ENCODE data around the gene RBM42.
"Not testable (repeated sequence)": the region's sequence is repeated elsewhere in the genome, so short reads cannot be mapped to it uniquely, and the experiment has no call there.

Gene RBM42

GRCh38 chr19:35587321-35587720 lies 41.5 kb upstream of the RBM42 start:
- TF ChIP-seq CTCF (IDR thresholded peaks at IDR 0.05; ENCODE audit: low read depth, low read length, poor library complexity, severe bottlenecking) (no peak), EZH2phosphoT487 (IDR thresholded peaks at IDR 0.05; ENCODE audit: borderline replicate concordance, low read length) (no peak)
- H4K20me1 ChIP-seq (ENCODE audit: control insufficient read depth, insufficient read depth, low read depth, low read length), result no peaks in the 10 kb centered on the region
- H3F3A ChIP-seq (ENCODE audit: control insufficient read depth, insufficient read depth), result no peaks in the 10 kb centered on the region
- H3K27me3 ChIP-seq (ENCODE audit: control insufficient read depth, low read length), result no peaks in the 10 kb centered on the region
- no peaks in the 10 kb centered on the region for H3K79me2 ChIP-seq (ENCODE audit: control insufficient read depth, low read length)
- H3K4me2 ChIP-seq (ENCODE audit: low read length), result no peak overlapping the region
- no peak overlapping the region for H3K27ac ChIP-seq (ENCODE audit: low read depth, low read length)
- H3K4me1 ChIP-seq (ENCODE audit: control insufficient read depth, low read length), result no peaks in the 10 kb centered on the region
- no peaks in the 10 kb centered on the region for H3K36me3 ChIP-seq (ENCODE audit: control insufficient read depth, low read length)
- H3K9me2 ChIP-seq (replicated peaks; ENCODE audit: control insufficient read depth, low read length), result no peaks in the 10 kb centered on the region
- H3K9me3 ChIP-seq (ENCODE audit: control insufficient read depth, insufficient read depth, low read length), result no peaks in the 10 kb centered on the region
- H3K4me3 ChIP-seq (ENCODE audit: low read length), result no peak overlapping the region

GRCh38 chr19:35590875-35591274 lies 38.0 kb upstream of the RBM42 start:
- no peaks in the 10 kb centered on the region for H3K9me2 ChIP-seq (replicated peaks; ENCODE audit: control insufficient read depth, low read length)
- no peak overlapping the region for H3K27ac ChIP-seq (ENCODE audit: low read depth, low read length)
- no peaks in the 10 kb centered on the region for H3K27me3 ChIP-seq (ENCODE audit: control insufficient read depth, low read length)
- no peaks in the 10 kb centered on the region for H3K4me1 ChIP-seq (ENCODE audit: control insufficient read depth, low read length)
- no peaks in the 10 kb centered on the region for H3F3A ChIP-seq (ENCODE audit: control insufficient read depth, insufficient read depth)
- no peaks in the 10 kb centered on the region for H3K79me2 ChIP-seq (ENCODE audit: control insufficient read depth, low read length)
- no peak overlapping the region for H3K4me3 ChIP-seq (ENCODE audit: low read length)
- H4K20me1 ChIP-seq (ENCODE audit: control insufficient read depth, insufficient read depth, low read depth, low read length), result no peaks in the 10 kb centered on the region
- no peak overlapping the region for H3K4me2 ChIP-seq (ENCODE audit: low read length)
- H3K9me3 ChIP-seq (ENCODE audit: control insufficient read depth, insufficient read depth, low read length), result no peaks in the 10 kb centered on the region
- TF ChIP-seq EZH2phosphoT487 (IDR thresholded peaks at IDR 0.05; ENCODE audit: borderline replicate concordance, low read length) (no peak), CTCF (IDR thresholded peaks at IDR 0.05; ENCODE audit: low read depth, low read length, poor library complexity, severe bottlenecking) (no peak)
- no peaks in the 10 kb centered on the region for H3K36me3 ChIP-seq (ENCODE audit: control insufficient read depth, low read length)

GRCh38 chr19:35592226-35592625 lies 36.6 kb upstream of the RBM42 start:
- no peak overlapping the region for H3K27ac ChIP-seq (ENCODE audit: low read depth, low read length)

GRCh38 chr19:35595026-35595425 lies 33.8 kb upstream of the RBM42 start:
- not testable (repeated sequence) for H3K9me3 ChIP-seq (ENCODE audit: control insufficient read depth, insufficient read depth, low read length); H3K27ac ChIP-seq (ENCODE audit: low read depth, low read length); H3K4me3 ChIP-seq (ENCODE audit: low read length); H3K9me2 ChIP-seq (replicated peaks; ENCODE audit: control insufficient read depth, low read length); H3K4me1 ChIP-seq (ENCODE audit: control insufficient read depth, low read length); H4K20me1 ChIP-seq (ENCODE audit: control insufficient read depth, insufficient read depth, low read depth, low read length); H3K4me2 ChIP-seq (ENCODE audit: low read length); H3K27me3 ChIP-seq (ENCODE audit: control insufficient read depth, low read length); H3F3A ChIP-seq (ENCODE audit: control insufficient read depth, insufficient read depth); H3K36me3 ChIP-seq (ENCODE audit: control insufficient read depth, low read length); H3K79me2 ChIP-seq (ENCODE audit: control insufficient read depth, low read length)

More at GRCh38 chr19:35592226-35592625, 36.6 kb upstream of the RBM42 start:
- Histone ChIP-seq H3K4me3 (ENCODE audit: low read length) (no peak overlapping the region), H3K4me1 (ENCODE audit: control insufficient read depth, low read length) (no peaks in the 10 kb centered on the region), H4K20me1 (ENCODE audit: control insufficient read depth, insufficient read depth, low read depth, low read length) (no peaks in the 10 kb centered on the region), H3K9me3 (ENCODE audit: control insufficient read depth, insufficient read depth, low read length) (no peaks in the 10 kb centered on the region), H3K27me3 (ENCODE audit: control insufficient read depth, low read length) (no peaks in the 10 kb centered on the region), H3K36me3 (ENCODE audit: control insufficient read depth, low read length) (no peaks in the 10 kb centered on the region), H3K79me2 (ENCODE audit: control insufficient read depth, low read length) (no peaks in the 10 kb centered on the region), H3K9me2 (replicated peaks; ENCODE audit: control insufficient read depth, low read length) (no peaks in the 10 kb centered on the region), H3F3A (ENCODE audit: control insufficient read depth, insufficient read depth) (no peaks in the 10 kb centered on the region), H3K4me2 (ENCODE audit: low read length) (no peak overlapping the region)
- peak; percentile 76 for TF ChIP-seq CTCF (IDR thresholded peaks at IDR 0.05; ENCODE audit: low read depth, low read length, poor library complexity, severe bottlenecking)
- no peak for TF ChIP-seq EZH2phosphoT487 (IDR thresholded peaks at IDR 0.05; ENCODE audit: borderline replicate concordance, low read length)

Data from DOHH2 (cell line).